Kidney epithelial cell (primary cell): Measurements from ENCODE around the gene CDK5RAP3. TPM values are rescaled to one million over a fixed set of nuclear protein-coding genes. Genes with fewer than 3 reads are reported as not detected.

Experiments
- DNase-seq: peaks from one replicate; pipeline ENCODE4 v3.0.0-alpha.2; 2010; ENCODE audit warnings: low read depth
- H3K27me3 ChIP-seq: 2 replicates; pipeline ENCODE4 v1.6.0; 2011; ENCODE audit warnings: low read length; ENCODE audit not compliant: control insufficient read depth, insufficient read depth
- H3K36me3 ChIP-seq: 2 replicates; pipeline ENCODE4 v1.5.1; 2011; ENCODE audit warnings: low read length; ENCODE audit not compliant: control insufficient read depth, insufficient read depth
- H3K4me3 ChIP-seq: 2 replicates; pipeline ENCODE4 v1.5.1; 2011; ENCODE audit warnings: low read depth, mild to moderate bottlenecking, control low read depth, low read length
- CTCF ChIP-seq: IDR thresholded peaks from 2 replicates; pipeline ENCODE4 v1.5.1; 2011; ENCODE audit warnings: mild to moderate bottlenecking, moderate library complexity, low read length, control low read depth, inconsistent platforms; ENCODE audit not compliant: insufficient read depth, poor library complexity, severe bottlenecking
- total RNA-seq: library from RNA; depleted of rRNA; stranded (reverse); fragments of >200 nt; gene quantifications from 2 replicates; pipeline ENCODE4 v1.2.3, GENCODE V29; 2015

CDK5RAP3 gene
- total RNA-seq, 1 donor from 2014 or later: 95.1 TPM

- no peaks in the 10 kb centered on the region for H3K27me3 ChIP-seq
- peak; percentile 83 for DNase-seq
- TF ChIP-seq CTCF: no peak
- no peaks in the 10 kb centered on the region for H3K36me3 ChIP-seq
- H3K4me3 ChIP-seq: no peak overlapping the region
Observed at GRCh38 chr17:48002266-48002915, 31.5 kb downstream of the CDK5RAP3 start.

GRCh38 chr17:48002916-48003416, 32.1 kb downstream of the CDK5RAP3 start:
- H3K27me3 ChIP-seq: no peaks in the 10 kb centered on the region
- no peaks in the 10 kb centered on the region for H3K36me3 ChIP-seq
- no peak for DNase-seq
- no peak overlapping the region for H3K4me3 ChIP-seq
- TF ChIP-seq CTCF: no peak

DNA sequence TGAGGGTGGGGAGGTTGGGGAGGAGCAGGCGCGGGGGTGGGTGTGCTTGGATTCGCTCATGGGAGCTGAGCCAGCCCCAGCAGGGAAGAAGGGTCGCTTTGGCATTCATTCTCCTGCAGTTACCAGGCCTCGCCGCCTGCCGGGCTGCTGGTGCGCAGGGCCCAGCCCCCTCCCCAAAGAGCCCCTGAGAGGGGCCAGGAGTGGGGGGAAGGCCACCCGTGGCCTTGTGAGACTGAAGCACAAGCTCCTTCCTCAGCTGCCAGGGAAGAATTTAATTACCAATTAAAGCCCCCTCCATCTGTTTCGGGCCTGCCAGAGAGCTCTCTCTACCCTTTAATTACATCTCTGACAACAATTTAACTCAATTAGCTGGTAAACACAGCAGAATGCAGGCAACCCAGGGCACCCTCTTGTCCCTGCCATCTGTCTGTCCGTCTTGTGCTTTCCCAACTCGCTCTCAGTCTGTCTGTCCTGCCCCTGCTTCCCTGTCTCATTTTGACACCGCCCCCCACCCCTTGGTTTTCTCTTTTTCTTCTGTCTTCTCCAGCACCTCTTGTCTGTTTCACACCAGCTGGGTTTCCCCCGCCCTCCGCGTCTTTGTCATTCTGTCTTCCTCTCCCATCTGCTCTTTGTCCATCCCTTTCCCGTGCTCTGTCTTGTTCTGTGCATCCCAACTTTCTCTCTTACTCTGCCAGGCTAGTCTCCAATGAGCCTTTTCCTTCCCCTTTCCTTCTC, 32.7 kb downstream of the CDK5RAP3 start:
- no peak for TF ChIP-seq CTCF

DNA sequence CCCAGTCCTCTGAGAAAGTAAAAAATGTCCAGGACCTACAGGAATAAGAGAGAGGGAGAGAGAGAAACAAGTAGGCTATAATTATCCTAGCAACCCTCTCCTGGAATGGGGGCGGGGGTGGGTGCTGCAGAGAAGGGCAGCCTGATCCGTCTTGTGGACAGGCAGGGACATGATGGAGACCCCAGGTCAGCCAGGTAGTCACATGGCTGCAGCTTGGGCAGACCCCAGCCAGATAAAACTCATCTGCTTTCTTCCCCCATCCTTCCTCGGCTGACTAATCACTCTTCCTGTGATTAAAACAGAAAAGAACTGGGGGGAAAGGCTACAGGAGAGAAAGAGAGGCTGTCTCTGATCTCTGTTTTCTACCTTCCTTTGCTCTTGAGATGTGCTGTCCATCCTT, 34.1 kb downstream of the CDK5RAP3 start:
- TF ChIP-seq CTCF: no peak
- Histone ChIP-seq H3K27me3 (no peaks in the 10 kb centered on the region), H3K36me3 (no peaks in the 10 kb centered on the region), H3K4me3 (no peak overlapping the region)
- DNase-seq: no peak

More for the DNA sequence above, 32.7 kb downstream of the CDK5RAP3 start:
- Histone ChIP-seq H3K27me3 (no peaks in the 10 kb centered on the region), H3K36me3 (no peaks in the 10 kb centered on the region), H3K4me3 (no peak overlapping the region)
- DNase-seq: no peak

- no peak for TF ChIP-seq CTCF
- peaks cover 2% of the 10 kb centered on the region for H3K27me3 ChIP-seq
- no peak overlapping the region for H3K4me3 ChIP-seq
- DNase-seq: no peak
- no peaks in the 10 kb centered on the region for H3K36me3 ChIP-seq
Observed at GRCh38 chr17:48006936-48007709, 36.2 kb downstream of the CDK5RAP3 start.
